ENCODE measurements around the gene GRIN3B.

GRIN3B gene

DNA sequence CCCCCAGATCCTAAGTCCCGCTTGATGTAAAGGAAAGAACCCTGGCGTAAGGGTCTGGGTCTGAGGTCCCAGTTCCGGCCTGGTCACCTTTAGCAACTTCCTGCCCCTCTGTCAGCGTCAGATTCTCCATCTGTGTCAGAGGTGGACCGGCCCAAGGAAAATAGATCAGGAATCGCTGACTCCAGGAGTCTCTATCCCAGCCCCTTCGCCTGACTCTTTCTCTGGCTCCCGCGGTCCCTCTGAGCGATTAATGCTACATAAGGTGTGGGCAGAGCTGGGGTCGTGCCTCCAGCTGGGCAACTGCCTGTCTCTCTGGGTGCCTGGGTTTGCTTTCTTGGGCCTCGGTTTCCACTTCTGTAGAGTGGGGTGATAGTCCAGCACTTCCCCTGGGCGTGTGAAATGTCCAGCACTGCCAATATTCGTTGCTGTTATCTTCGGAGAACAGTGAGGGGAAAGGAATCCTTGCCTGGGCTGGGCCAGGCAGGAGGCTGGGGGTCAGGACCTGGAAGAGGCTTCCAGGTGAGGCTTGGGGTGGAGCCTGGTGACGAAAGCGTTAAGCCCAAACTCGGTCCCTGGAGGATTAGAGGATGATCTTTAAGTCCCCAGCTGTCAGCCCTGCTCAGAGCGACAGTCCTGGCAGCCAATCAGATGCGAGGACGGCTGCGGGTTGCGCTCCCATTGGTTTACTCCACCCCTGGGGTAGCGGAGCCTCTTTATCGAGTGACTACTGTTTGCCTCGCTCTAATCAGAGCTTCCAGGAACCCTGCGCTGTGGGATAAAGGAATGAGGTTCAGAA lies 40.5 kb downstream of the GRIN3B start (continued):
- no peak for TF ChIP-seq HOXA7 (CRISPR knock-in tag; IDR thresholded peaks at IDR 0.05; ENCODE audit: borderline replicate concordance)
- TF ChIP-seq ZXDB (tag by site-specific recombination; IDR thresholded peaks at IDR 0.05) = peak; percentile 95
- peak; percentile 56; the same call in 1 of the 2 replicates for TF ChIP-seq ZNF423 (tag by site-specific recombination; IDR thresholded peaks at IDR 0.05)
- TF ChIP-seq, protein P1, sequence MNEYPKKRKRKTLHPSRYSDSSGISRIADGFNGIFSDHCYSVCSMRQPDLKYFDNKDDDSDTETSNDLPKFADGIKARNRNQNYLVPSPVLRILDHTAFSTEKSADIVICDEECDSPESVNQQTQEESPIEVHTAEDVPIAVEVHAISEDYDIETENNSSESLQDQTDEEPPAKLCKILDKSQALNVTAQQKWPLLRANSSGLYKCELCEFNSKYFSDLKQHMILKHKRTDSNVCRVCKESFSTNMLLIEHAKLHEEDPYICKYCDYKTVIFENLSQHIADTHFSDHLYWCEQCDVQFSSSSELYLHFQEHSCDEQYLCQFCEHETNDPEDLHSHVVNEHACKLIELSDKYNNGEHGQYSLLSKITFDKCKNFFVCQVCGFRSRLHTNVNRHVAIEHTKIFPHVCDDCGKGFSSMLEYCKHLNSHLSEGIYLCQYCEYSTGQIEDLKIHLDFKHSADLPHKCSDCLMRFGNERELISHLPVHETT (tag by site-specific recombination; IDR thresholded peaks at IDR 0.05) = peak; percentile 74
- TF ChIP-seq ZNF596 (tag by site-specific recombination; IDR thresholded peaks at IDR 0.05) = peak; percentile 85
- TF ChIP-seq ZNF324 (tag by site-specific recombination; IDR thresholded peaks at IDR 0.05) = peak; percentile 57
- peak; percentile 95 for TF ChIP-seq ZBTB48 (tag by site-specific recombination; IDR thresholded peaks at IDR 0.05)
- TF ChIP-seq, protein P2, sequence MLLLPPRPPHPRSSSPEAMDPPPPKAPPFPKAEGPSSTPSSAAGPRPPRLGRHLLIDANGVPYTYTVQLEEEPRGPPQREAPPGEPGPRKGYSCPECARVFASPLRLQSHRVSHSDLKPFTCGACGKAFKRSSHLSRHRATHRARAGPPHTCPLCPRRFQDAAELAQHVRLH (tag by site-specific recombination; IDR thresholded peaks at IDR 0.05) = peak; percentile 73
- no peak for TF ChIP-seq HOXD13 (CRISPR knock-in tag; IDR thresholded peaks at IDR 0.05; ENCODE audit: borderline replicate concordance)
- TF ChIP-seq ZNF2 (tag by site-specific recombination; IDR thresholded peaks at IDR 0.05) = 0 out of 2 replicates have a peak, but pooled peaks have one; percentile 31
- TF ChIP-seq ZNF555 (tag by site-specific recombination; conservative IDR thresholded peaks at IDR 0.05) = no peak
- TF ChIP-seq SCRT1 (tag by site-specific recombination; IDR thresholded peaks at IDR 0.05; ENCODE audit: borderline replicate concordance) = no peak
- no peak for TF ChIP-seq ZFHX2 (tag by site-specific recombination; conservative IDR thresholded peaks at IDR 0.05)
- peak; percentile 66 for TF ChIP-seq ZNF24 (tag by site-specific recombination; IDR thresholded peaks at IDR 0.05)
- TF ChIP-seq TRIM28 (IDR thresholded peaks at IDR 0.05; ENCODE audit: borderline replicate concordance, low read length) = no peak
- peak; percentile 48; the same call in 1 of the 2 replicates for TF ChIP-seq ZSCAN23 (tag by site-specific recombination; IDR thresholded peaks at IDR 0.05)
- no peak for TF ChIP-seq MEIS1 (CRISPR knock-in tag; IDR thresholded peaks at IDR 0.05; ENCODE audit: borderline replicate concordance)
- no peak; the same call in 1 of the 2 replicates for TF ChIP-seq MZF1 (tag by site-specific recombination; IDR thresholded peaks at IDR 0.05; ENCODE audit: borderline replicate concordance)
- no peak for TF ChIP-seq ZSCAN5A (tag by site-specific recombination; IDR thresholded peaks at IDR 0.05)
- no peak for TF ChIP-seq GFI1B (tag by site-specific recombination; IDR thresholded peaks at IDR 0.05)
- no peak for TF ChIP-seq SCRT2 (tag by site-specific recombination; IDR thresholded peaks at IDR 0.05)
- peak; percentile 69 for TF ChIP-seq GLIS1 (tag by site-specific recombination; IDR thresholded peaks at IDR 0.05)
- peak; percentile 96 for TF ChIP-seq OSR2 (tag by site-specific recombination; IDR thresholded peaks at IDR 0.05)
- TF ChIP-seq ZNF792 (tag by site-specific recombination; IDR thresholded peaks at IDR 0.05) = peak; percentile 99
- peak; percentile 95 for TF ChIP-seq KLF8 (tag by site-specific recombination; IDR thresholded peaks at IDR 0.05)
- peak; percentile 41 for TF ChIP-seq ZNF341 (tag by site-specific recombination; IDR thresholded peaks at IDR 0.05; ENCODE audit: low read depth)
- TF ChIP-seq ZNF391 (tag by site-specific recombination; IDR thresholded peaks at IDR 0.05; ENCODE audit: borderline replicate concordance, low read depth) = 0 out of 2 replicates have a peak, but pooled peaks have one; percentile 16
- peak; percentile 74 for TF ChIP-seq KLF1 (tag by site-specific recombination; IDR thresholded peaks at IDR 0.05)
- TF ChIP-seq, protein P3, sequence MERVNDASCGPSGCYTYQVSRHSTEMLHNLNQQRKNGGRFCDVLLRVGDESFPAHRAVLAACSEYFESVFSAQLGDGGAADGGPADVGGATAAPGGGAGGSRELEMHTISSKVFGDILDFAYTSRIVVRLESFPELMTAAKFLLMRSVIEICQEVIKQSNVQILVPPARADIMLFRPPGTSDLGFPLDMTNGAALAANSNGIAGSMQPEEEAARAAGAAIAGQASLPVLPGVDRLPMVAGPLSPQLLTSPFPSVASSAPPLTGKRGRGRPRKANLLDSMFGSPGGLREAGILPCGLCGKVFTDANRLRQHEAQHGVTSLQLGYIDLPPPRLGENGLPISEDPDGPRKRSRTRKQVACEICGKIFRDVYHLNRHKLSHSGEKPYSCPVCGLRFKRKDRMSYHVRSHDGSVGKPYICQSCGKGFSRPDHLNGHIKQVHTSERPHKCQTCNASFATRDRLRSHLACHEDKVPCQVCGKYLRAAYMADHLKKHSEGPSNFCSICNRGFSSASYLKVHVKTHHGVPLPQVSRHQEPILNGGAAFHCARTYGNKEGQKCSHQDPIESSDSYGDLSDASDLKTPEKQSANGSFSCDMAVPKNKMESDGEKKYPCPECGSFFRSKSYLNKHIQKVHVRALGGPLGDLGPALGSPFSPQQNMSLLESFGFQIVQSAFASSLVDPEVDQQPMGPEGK (tag by site-specific recombination; IDR thresholded peaks at IDR 0.05) = no peak
